Urothelium cell line (cell line): ENCODE measurements around the gene CNTNAP4.

Source experiments
- DNase-seq: peaks from one replicate; pipeline ENCODE4 v3.0.0; 2011; ENCODE audit warnings: low spot score, mixed read lengths
- FAIRE-seq: peaks from 2 replicates; lab custom pipeline; 2011; peaks lifted over from hg19 to GRCh38; lab: Jason Lieb, UNC

The CNTNAP4 gene

GRCh38 chr16:76484020-76484419 lies 206.8 kb downstream of the CNTNAP4 start:
- no peak for FAIRE-seq

GRCh38 chr16:76486740-76487139 lies 209.5 kb downstream of the CNTNAP4 start:
- FAIRE-seq (no peak), DNase-seq (no peak)

More at GRCh38 chr16:76484020-76484419, 206.8 kb downstream of the CNTNAP4 start:
- DNase-seq: no peak

- FAIRE-seq: no peak
- DNase-seq: no peak
These were observed 210.3 kb downstream of the CNTNAP4 start for GRCh38 chr16:76487411-76488064.

- FAIRE-seq: no peak
- DNase-seq: no peak
These were observed 210.8 kb downstream of the CNTNAP4 start for GRCh38 chr16:76488065-76488417.

- DNase-seq (no peak), FAIRE-seq (no peak)
These were observed 212.9 kb downstream of the CNTNAP4 start for GRCh38 chr16:76490036-76490639.

- DNase-seq (no peak), FAIRE-seq (no peak)
These were observed 222.8 kb downstream of the CNTNAP4 start for GRCh38 chr16:76500006-76500405.

- DNase-seq (no peak), FAIRE-seq (no peak)
These were observed 224.9 kb downstream of the CNTNAP4 start for GRCh38 chr16:76502063-76502462.

- DNase-seq: no peak
- no peak for FAIRE-seq
These were observed 225.4 kb downstream of the CNTNAP4 start for GRCh38 chr16:76502555-76502954.

- FAIRE-seq: no peak
- no peak for DNase-seq
These were observed 225.9 kb downstream of the CNTNAP4 start for GRCh38 chr16:76503091-76503490.

GRCh38 chr16:76511203-76511602 lies 234.0 kb downstream of the CNTNAP4 start:
- DNase-seq: no peak
- no peak for FAIRE-seq

GRCh38 chr16:76518781-76519180 lies 241.6 kb downstream of the CNTNAP4 start:
- DNase-seq (no peak), FAIRE-seq (no peak)

- DNase-seq (no peak), FAIRE-seq (no peak)
These were observed 247.2 kb downstream of the CNTNAP4 start for GRCh38 chr16:76524356-76524755.

- DNase-seq (no peak), FAIRE-seq (no peak)
These were observed 247.6 kb downstream of the CNTNAP4 start for GRCh38 chr16:76524769-76525168.

GRCh38 chr16:76527244-76527643 lies 250.0 kb downstream of the CNTNAP4 start:
- DNase-seq: no peak
- no peak for FAIRE-seq

- FAIRE-seq: no peak
- DNase-seq: no peak
These were observed 251.9 kb downstream of the CNTNAP4 start for GRCh38 chr16:76529120-76529519.

- FAIRE-seq: no peak
These were observed 254.0 kb downstream of the CNTNAP4 start for GRCh38 chr16:76531236-76531635.

GRCh38 chr16:76532188-76532973 lies 255.2 kb downstream of the CNTNAP4 start:
- FAIRE-seq: no peak

More at GRCh38 chr16:76531236-76531635, 254.0 kb downstream of the CNTNAP4 start:
- DNase-seq: no peak

GRCh38 chr16:76539609-76540008 lies 262.4 kb downstream of the CNTNAP4 start:
- DNase-seq (no peak), FAIRE-seq (no peak)

More at GRCh38 chr16:76532188-76532973, 255.2 kb downstream of the CNTNAP4 start:
- no peak for DNase-seq

GRCh38 chr16:76541070-76541469 lies 263.9 kb downstream of the CNTNAP4 start:
- DNase-seq: no peak
- no peak for FAIRE-seq

- FAIRE-seq: no peak
These were observed 288.3 kb downstream of the CNTNAP4 start for GRCh38 chr16:76565542-76565941.

GRCh38 chr16:76571755-76572154 lies 294.6 kb downstream of the CNTNAP4 start:
- FAIRE-seq (no peak), DNase-seq (no peak)

More at GRCh38 chr16:76565542-76565941, 288.3 kb downstream of the CNTNAP4 start:
- DNase-seq: no peak

- no peak for FAIRE-seq
- no peak for DNase-seq
These were observed 296.1 kb downstream of the CNTNAP4 start for GRCh38 chr16:76573281-76573680.
